T-helper 17 cell (primary cell): ENCODE data around the gene PELI3. TPM values are rescaled to one million over a fixed set of nuclear protein-coding genes. Genes with fewer than 3 reads are reported as not detected.
"Not testable (repeated sequence)": the region's sequence is repeated elsewhere in the genome, so short reads cannot be mapped to it uniquely, and the experiment has no call there.

Experiments
- ATAC-seq: fragments of 150-1000 bp; cut with Tn5 transposase; 2 replicates; pipeline ENCODE4 v1.10.0; 2021; ENCODE audit warnings: mild to moderate bottlenecking, moderate library complexity
- DNase-seq, 3 donors: peaks; one replicate each; pipeline versions ENCODE4 v3.0.0 to v3.0.0-alpha.2; 2020 to 2021
- H3K9me3 ChIP-seq: one replicate; pipeline ENCODE4 v1.7.0; 2013; ENCODE audit warnings: low read length, mild to moderate bottlenecking; ENCODE audit not compliant: control insufficient read depth, poor library complexity, severe bottlenecking
- H3K27ac Mint-ChIP-seq: one replicate; pipeline ENCODE4 v1.8.0; 2022; ENCODE audit warnings: mild to moderate bottlenecking, moderate library complexity, mixed read lengths
- H3K27me3 Mint-ChIP-seq: one replicate; pipeline ENCODE4 v1.8.0; 2022; ENCODE audit warnings: mixed read lengths
- H3K36me3 Mint-ChIP-seq: one replicate; pipeline ENCODE4 v1.8.0; 2022; ENCODE audit warnings: low read depth, mixed read lengths
- H3K4me1 Mint-ChIP-seq: one replicate; pipeline ENCODE4 v1.8.0; 2022; ENCODE audit warnings: mild to moderate bottlenecking, mixed read lengths
- H3K4me3 Mint-ChIP-seq: one replicate; pipeline ENCODE4 v1.8.0; 2022; ENCODE audit warnings: mild to moderate bottlenecking, moderate library complexity, mixed read lengths
- total RNA-seq, 4 donors: library from RNA in 2 of 4; stranded (reverse) in 2 of 4; gene quantifications; one replicate each; pipeline ENCODE4 v1.2.3 and lab custom pipeline; 2022 to 2026

The PELI3 gene, protein sequence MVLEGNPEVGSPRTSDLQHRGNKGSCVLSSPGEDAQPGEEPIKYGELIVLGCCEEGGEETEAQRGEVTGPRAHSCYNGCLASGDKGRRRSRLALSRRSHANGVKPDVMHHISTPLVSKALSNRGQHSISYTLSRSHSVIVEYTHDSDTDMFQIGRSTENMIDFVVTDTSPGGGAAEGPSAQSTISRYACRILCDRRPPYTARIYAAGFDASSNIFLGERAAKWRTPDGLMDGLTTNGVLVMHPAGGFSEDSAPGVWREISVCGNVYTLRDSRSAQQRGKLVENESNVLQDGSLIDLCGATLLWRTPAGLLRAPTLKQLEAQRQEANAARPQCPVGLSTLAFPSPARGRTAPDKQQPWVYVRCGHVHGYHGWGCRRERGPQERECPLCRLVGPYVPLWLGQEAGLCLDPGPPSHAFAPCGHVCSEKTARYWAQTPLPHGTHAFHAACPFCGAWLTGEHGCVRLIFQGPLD
- total RNA-seq = 10 to 100 TPM; 11.3 to 13.3 TPM
- 9.8 to 14.6 reads per million in 2 donors for total RNA-seq (lab: John Stamatoyannopoulos, UW)

DNA sequence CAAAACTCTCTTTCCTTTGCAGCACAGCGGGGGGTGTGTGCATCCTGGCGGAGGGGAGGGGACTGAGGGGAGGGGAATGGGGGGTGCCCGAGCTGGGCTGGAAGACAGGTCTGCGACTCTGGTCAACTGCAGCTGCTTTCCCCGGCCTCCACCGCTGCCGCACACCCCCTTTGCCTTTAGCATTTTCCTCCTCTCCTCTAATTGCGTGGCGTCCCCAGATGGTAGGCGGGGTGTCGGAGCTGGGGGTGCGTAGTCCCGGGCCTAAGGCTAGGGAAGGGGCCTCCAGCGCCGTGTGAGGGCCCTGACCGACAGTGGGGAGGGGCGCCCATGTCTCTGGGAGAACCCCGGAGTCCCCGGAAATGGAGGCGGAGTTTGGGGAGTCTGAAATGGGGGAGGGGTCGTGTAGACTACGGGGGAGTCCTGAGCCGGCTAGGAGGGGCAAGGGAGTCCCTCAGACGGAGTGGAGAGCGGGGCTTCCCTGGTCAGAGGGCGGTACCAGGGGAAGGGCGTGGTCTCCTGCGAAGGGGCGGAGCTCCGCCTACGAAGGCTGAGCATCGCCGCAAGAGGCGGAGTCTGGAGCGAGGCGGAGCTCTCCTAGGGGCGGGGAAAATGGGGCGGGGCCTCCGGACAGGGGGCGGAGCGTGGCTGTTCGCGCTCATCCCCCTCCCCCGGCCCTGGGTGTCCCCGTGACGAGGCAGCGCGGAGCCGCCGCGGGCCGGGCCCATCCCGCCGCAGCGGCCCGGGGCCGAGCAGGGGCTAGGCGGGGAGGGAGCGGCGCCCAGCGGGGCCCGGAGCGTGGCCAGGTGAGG is at the start of gene PELI3:
PELI3 (plus strand) TSS at position 681 of the 809 bp plus-strand sequence. CDS start 1,224 bp downstream, outside the sequence.
- ATAC-seq (peak; percentile 93), DNase-seq (peak; percentile 89 to 97 (median 93))
- H3K27me3 Mint-ChIP-seq = no peaks in the 10 kb centered on the region
- H3K4me1 Mint-ChIP-seq = peaks cover 13% of the 10 kb centered on the region
- H3K9me3 ChIP-seq = no peaks in the 10 kb centered on the region
- H3K4me3 Mint-ChIP-seq = peak within 1 kb of the TSS; percentile 95
- H3K36me3 Mint-ChIP-seq = peaks cover 2% of the 10 kb centered on the region
- peak within 1 kb of the TSS; percentile 87 for H3K27ac Mint-ChIP-seq

DNA sequence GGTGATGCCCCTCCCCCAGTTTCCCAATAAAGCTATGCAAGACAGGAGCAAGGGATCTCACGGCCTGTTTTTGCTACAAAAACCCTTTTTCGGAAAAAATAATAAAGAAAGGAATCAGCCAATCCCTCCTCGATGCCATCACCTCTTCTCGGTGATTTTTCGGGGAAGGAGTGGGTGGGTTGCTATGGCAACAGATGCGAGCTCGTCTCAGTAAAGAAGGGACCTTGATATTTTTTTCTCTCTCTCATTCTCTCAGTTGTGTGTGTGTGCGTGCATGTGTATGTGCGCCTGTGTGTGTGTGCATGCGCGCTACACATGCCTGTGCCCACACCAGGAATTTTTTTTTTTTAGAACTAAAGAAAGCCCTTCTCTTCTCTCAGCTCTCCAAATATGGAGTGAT is 49.7 kb upstream of the PELI3 start:
- Mint-ChIP-seq H3K4me3 (no peak overlapping the region), H3K27ac (no peak overlapping the region), H3K4me1 (no peaks in the 10 kb centered on the region), H3K27me3 (peaks cover 50% of the 10 kb centered on the region), H3K36me3 (peaks cover 3% of the 10 kb centered on the region)
- H3K9me3 ChIP-seq = no peaks in the 10 kb centered on the region
- ATAC-seq = no peak
- DNase-seq = no peak

DNA sequence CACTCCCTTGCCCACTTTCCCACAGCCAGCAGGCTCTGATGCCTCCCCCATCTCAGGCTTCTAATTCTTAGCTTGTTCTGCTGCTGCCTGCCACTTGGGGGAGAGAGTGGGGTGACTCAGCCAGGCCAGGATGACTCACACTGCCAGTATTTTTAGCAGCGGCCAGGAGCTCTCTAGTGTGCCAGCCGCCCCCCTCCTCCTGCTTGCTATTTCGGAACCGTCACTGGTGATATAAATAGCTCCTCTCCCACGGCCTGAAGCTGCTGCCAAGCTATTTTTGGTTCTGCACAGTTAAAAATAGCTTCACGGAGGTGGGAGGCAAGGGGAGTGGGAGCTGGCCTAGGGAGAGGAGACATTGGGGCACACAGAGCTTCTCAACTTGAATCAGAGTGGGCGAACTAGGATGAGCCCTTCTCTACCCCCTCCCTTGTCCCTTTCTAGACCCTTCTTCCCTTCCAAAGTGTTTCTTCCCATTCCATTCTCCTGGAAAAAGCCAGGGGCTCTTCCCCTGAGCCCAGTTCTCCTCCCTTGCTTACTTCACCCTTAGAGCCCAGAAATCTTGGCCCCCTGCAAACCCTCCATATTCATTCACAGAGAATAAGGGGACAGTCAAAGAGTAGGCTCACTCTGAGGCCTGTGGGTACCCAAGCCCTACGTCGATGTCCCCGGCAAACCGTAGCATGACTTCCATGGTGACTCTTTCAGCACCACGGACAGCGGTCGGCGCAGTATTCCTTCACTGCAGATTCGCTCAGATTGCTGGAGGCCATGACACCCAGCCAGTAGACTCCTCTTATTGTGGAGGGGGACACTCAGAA is 48.3 kb upstream of the PELI3 start:
- Mint-ChIP-seq H3K27ac (no peak overlapping the region), H3K27me3 (peaks cover 42% of the 10 kb centered on the region), H3K4me1 (no peaks in the 10 kb centered on the region), H3K36me3 (peaks cover 3% of the 10 kb centered on the region), H3K4me3 (no peak overlapping the region)
- no peaks in the 10 kb centered on the region for H3K9me3 ChIP-seq
- DNase-seq = peak; percentile 13 to 43 (median 37)
- ATAC-seq = no peak

DNA sequence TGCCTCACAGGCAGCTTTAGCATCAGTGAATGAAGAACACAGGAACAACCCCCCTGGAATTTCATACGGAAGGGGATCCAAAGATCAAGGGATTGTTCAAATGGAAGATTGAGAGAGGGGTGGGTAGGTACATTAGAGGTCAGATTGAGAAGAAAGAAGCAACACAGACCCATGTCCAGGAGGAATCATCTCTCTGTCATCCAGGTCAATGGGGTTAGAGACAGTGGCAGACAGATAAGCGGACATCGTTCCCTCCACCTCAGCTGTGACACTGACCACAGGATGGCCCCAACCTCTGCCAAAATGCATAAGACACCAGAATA is 47.8 kb upstream of the PELI3 start:
- no peak for ATAC-seq
- no peaks in the 10 kb centered on the region for H3K9me3 ChIP-seq
- no peak overlapping the region for H3K27ac Mint-ChIP-seq
- H3K27me3 Mint-ChIP-seq = peaks cover 42% of the 10 kb centered on the region
- H3K4me1 Mint-ChIP-seq = no peaks in the 10 kb centered on the region
- H3K36me3 Mint-ChIP-seq = peaks cover 3% of the 10 kb centered on the region
- no peak overlapping the region for H3K4me3 Mint-ChIP-seq
- DNase-seq = no peak

DNA sequence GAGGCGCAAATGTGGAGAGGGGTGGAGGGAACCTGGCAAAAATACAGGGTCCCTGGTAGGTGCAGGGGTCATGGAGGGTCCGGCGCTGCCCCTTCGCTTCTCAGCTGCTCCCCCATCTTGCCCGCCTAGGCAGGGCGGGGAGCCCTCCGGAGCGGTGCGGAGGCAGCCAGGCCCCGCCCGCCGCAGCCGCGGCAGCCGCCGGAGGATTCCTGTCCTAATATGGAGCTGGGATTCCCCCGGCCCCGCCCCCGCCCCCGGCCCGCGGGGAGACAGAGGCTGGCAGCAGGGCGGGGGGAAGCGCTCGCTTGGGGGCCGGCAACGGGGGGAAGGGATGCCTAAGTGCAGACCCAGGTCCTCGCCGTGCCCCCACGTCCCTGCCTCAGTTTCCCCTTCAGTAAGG is 46.9 kb upstream of the PELI3 start:
- no peak for DNase-seq
- no peaks in the 10 kb centered on the region for H3K36me3 Mint-ChIP-seq
- no peaks in the 10 kb centered on the region for H3K9me3 ChIP-seq
- H3K4me3 Mint-ChIP-seq = no peak overlapping the region
- no peaks in the 10 kb centered on the region for H3K4me1 Mint-ChIP-seq
- no peak overlapping the region for H3K27ac Mint-ChIP-seq
- H3K27me3 Mint-ChIP-seq = peaks cover 34% of the 10 kb centered on the region
- no peak for ATAC-seq

DNA sequence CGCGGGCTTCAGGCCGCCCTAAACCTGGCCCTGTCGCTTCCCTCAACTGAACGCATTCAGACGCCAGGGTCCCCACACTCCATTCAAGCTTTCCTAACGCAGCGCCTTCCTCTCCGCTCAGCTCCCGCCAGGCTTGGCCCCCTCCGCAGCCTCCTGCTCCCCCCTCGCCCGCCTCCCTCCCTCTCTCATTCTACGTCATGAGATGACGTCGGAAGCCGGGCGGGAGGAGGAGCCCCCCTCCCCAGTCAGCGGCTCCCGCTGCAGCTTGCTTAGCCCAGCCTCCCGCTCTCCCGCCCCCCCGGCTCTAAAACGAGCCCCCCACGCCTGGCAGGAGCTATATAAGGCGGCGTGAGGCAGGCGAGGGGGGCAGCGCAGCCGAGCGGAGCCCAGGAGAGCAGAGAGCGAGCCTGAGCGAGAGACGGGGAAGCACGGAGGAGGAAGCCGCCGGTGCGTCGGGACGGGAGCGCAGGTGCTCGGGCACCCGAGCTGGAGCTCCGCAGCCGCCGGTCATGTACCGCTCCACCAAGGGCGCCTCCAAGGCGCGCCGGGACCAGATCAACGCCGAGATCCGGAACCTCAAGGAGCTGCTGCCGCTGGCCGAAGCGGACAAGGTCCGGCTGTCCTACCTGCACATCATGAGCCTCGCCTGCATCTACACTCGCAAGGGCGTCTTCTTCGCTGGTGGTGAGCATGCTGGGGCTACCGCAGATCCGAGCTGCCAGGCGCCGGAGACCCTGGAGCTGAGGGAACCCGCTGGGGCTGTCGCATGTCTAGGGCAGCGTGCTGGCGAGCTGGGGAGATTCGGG is 45.8 kb upstream of the PELI3 start, which contains the start of gene NPAS4:
NPAS4 (plus strand) TSS at position 365 of the 806 bp plus-strand sequence; CDS start at position 510, 145 bp downstream.
- H3K9me3 ChIP-seq = no peaks in the 10 kb centered on the region
- H3K27me3 Mint-ChIP-seq = peaks cover 24% of the 10 kb centered on the region
- DNase-seq (no peak), ATAC-seq (no peak)
- no peaks in the 10 kb centered on the region for H3K36me3 Mint-ChIP-seq
- H3K4me1 Mint-ChIP-seq = no peaks in the 10 kb centered on the region
- peak within 1 kb of the TSS; percentile 25 for H3K4me3 Mint-ChIP-seq
- peak within 1 kb of the TSS; percentile 32 for H3K27ac Mint-ChIP-seq

DNA sequence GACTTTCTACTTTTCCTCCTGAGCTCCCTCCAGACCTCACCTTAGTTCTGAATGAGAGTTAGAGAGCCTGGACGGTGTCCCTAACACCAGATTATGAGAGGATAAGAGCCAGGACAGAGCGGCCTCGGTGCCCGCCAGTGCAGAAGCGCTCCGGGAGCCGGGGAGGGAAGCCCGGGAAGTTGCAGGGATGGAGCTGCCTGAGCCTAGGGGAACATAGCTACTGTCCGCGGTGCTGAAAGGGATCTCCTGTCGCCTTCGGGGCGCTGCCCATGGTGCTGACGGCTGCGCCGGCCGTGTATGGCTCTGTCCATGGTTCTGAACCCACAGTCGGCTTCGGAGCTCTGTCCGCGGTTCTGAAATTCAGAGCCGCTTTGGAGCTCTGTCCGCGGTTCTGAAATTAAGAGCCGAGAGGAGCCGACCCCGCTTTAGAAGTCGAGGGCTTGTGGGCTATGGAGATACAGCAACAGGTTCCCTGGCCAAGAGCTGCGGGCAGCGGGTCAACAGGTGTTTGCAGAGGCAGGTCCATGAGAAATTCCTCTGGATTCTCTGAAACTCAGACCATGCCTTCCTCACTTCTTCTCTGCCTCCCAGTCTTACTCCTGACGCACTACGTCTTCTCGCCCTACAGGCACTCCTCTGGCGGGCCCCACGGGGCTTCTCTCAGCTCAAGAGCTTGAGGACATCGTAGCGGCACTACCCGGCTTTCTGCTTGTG is 45.1 kb upstream of the PELI3 start:
- ATAC-seq (peak; percentile 96), DNase-seq (peak; percentile 76 to 91 (median 81))
- Mint-ChIP-seq H3K4me3 (peak overlapping the region; percentile 25), H3K4me1 (no peaks in the 10 kb centered on the region), H3K27me3 (peaks cover 16% of the 10 kb centered on the region), H3K27ac (peak overlapping the region; percentile 32), H3K36me3 (no peaks in the 10 kb centered on the region)
- H3K9me3 ChIP-seq = no peaks in the 10 kb centered on the region

DNA sequence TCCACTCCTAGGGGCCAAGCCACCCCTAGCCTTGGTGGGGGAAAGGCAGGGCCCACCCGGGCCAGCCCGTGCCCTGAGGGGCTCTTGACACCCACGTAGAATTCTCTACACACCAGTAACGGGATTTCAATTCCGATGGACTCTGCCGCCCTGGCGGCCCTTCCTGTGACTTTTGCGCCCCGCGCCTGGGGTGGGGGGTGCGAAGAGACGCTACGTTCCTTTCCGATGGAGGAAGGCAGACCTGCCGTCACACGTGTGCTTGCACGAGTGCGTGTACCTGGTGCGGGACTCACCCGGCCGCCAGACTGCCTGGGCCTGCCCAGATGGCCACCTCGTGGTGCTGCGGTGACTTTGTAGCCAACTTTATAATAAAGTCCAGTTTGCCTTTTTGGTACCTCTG is 40.4 kb upstream of the PELI3 start:
- ATAC-seq = no peak
- H3K36me3 Mint-ChIP-seq = no peaks in the 10 kb centered on the region
- no peaks in the 10 kb centered on the region for H3K4me1 Mint-ChIP-seq
- no peak overlapping the region for H3K4me3 Mint-ChIP-seq
- no peak for DNase-seq
- no peaks in the 10 kb centered on the region for H3K27me3 Mint-ChIP-seq
- H3K9me3 ChIP-seq = no peaks in the 10 kb centered on the region
- H3K27ac Mint-ChIP-seq = no peak overlapping the region

DNA sequence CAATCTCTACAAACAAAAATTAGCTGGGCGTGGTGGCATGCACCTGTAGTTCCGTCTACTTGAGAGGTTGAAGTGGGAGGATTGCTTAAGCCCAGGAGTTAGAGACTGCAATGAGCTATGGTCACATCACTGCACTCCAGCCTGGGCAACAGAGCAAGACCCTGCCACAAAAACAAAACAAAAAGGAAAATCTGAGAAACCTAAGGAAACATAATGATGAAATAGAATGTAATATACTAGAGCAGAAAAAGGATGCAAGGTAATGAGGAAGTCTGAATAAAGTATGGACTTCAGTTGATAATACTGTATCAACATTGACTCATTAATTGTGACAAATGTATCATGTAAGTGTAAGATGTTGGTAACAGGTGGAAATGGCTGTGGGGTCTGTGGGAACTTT is 37.8 kb upstream of the PELI3 start:
- no peaks in the 10 kb centered on the region for H3K27me3 Mint-ChIP-seq
- DNase-seq (no peak), ATAC-seq (no peak)
- no peaks in the 10 kb centered on the region for H3K9me3 ChIP-seq
- H3K27ac Mint-ChIP-seq = peak overlapping the region; percentile 54
- H3K36me3 Mint-ChIP-seq = no peaks in the 10 kb centered on the region
- H3K4me3 Mint-ChIP-seq = no peak overlapping the region
- no peaks in the 10 kb centered on the region for H3K4me1 Mint-ChIP-seq

DNA sequence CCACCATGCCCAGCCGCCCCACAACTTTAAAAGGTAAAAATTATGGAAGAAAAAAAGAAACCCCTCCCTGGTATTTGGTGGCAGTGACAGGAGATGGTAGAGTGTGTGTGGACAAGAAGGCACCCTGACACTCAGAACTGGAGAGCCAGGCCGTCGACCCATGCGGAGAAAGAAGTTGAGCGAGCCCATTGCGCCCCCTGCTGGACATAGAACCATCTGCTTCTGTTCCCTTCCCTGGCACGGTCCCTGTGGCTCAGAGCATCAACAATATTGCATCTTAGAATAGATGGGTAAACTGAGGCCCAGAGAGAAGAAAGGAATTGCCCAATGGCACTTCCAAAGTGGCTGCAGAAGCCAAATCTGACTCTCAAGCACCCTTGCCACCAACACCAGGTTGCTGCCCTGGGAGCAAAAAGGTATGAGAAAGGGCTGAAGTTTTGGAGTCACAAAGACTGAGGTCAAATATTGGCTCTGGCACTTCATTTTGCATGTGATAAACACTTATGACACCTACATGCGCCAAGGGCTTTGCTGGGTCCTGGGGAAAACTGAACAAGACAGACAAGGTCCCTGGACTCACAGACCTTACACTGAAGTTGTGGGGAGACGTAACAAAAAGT is 36.6 kb upstream of the PELI3 start:
- no peaks in the 10 kb centered on the region for H3K9me3 ChIP-seq
- no peaks in the 10 kb centered on the region for H3K27me3 Mint-ChIP-seq
- H3K27ac Mint-ChIP-seq = no peak overlapping the region
- no peak overlapping the region for H3K4me3 Mint-ChIP-seq
- no peaks in the 10 kb centered on the region for H3K36me3 Mint-ChIP-seq
- ATAC-seq (peak; percentile 68), DNase-seq (peak; percentile 53 to 66 (median 54))
- H3K4me1 Mint-ChIP-seq = no peaks in the 10 kb centered on the region

DNA sequence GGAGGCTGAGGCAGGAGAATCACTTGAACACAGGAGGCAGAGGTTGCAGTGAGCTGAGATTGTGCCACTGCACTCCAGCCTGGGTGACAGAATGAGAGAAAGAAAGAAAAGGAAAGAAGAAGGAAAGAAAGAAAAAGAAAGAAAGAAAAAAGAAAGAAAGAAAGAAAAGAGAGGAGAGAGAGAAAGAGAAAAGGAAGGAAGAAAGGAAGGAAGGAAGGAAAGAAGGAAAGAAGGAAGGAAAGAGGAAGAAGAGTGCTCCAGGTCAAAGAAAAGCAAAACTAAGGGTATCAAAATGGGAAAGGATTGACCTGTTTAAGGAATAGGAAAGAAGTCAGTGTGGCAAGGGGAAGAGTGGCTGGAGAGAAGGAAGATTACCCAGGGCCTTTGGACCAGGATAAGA is 35.4 kb upstream of the PELI3 start:
- H3K27ac Mint-ChIP-seq = peak overlapping the region; percentile 29
- not testable (repeated sequence) for H3K4me1 Mint-ChIP-seq, ATAC-seq, DNase-seq, H3K36me3 Mint-ChIP-seq, H3K9me3 ChIP-seq, H3K27me3 Mint-ChIP-seq, H3K4me3 Mint-ChIP-seq
